ENCODE measurements around the gene MYRIP. TPM values are rescaled to one million over a fixed set of nuclear protein-coding genes. Genes with fewer than 3 reads are reported as not detected.

MYRIP gene
- total RNA-seq, 1 experiment from 2014 or later = not detected

DNA sequence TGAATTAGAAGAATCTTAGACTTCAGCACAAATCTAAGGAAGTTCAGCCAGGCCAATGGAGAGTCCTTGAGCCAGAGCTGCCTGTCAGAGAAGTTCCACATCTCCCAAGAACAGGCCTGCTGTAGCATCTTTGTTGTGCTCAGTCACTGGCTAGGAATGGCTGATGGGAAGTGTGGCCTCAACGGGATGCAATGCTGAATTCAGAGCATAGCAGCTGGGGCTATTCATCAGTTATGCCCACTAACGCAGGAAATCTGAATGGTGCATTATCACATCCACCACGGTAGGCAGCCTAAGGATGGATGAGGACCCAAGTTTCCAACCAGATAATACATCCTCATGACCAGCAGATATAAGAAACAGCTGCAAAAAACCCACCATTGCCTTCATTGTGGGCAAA lies 496.9 kb downstream of the MYRIP start:
- Histone ChIP-seq H3K4me2 (ENCODE audit: low read length) (no peak overlapping the region), H4K20me1 (ENCODE audit: low read length) (no peaks in the 10 kb centered on the region), H3K27ac (ENCODE audit: low read length) (no peak overlapping the region), H3K36me3 (ENCODE audit: low read depth, low read length) (peaks cover 2% of the 10 kb centered on the region; the same call in 1 of the 2 replicates), H3K27me3 (ENCODE audit: low read length) (no peaks in the 10 kb centered on the region), H3K79me2 (ENCODE audit: low read length) (peaks cover 17% of the 10 kb centered on the region), H3F3A (ENCODE audit: low read length, unreplicated experiment) (no peaks in the 10 kb centered on the region), H3K9me2 (replicated peaks; ENCODE audit: low read length) (no peaks in the 10 kb centered on the region), H3K4me1 (ENCODE audit: insufficient read depth, low read length) (peaks cover 11% of the 10 kb centered on the region; the same call in 1 of the 2 replicates), H3K9me3 (ENCODE audit: low read length) (no peaks in the 10 kb centered on the region), H3K4me3 (ENCODE audit: low read length) (no peak overlapping the region), H3K9ac (ENCODE audit: low read length) (no peak overlapping the region), H2AFZ (ENCODE audit: low read length) (no peak overlapping the region)
- ATAC-seq (no peak), DNase-seq (no peak)
- intact Hi-C loops (cut with micrococcal nuclease) = no loop called here
- ChIA-PET POLR2A (ENCODE audit: unreplicated experiment) (no interaction called here), CTCF (interaction anchor here (0.6 kb wide), 1 partner anchor 1618 kb away, joined by 3 read pairs; no protein-coding TSS in a partner anchor)
- no peak for TF ChIP-seq EZH2phosphoT487 (IDR thresholded peaks at IDR 0.05; ENCODE audit: borderline replicate concordance, low read length)
- no peak for TF ChIP-seq EZH2 (IDR thresholded peaks at IDR 0.05; ENCODE audit: low read length, unreplicated experiment)
- TF ChIP-seq, protein P1, sequence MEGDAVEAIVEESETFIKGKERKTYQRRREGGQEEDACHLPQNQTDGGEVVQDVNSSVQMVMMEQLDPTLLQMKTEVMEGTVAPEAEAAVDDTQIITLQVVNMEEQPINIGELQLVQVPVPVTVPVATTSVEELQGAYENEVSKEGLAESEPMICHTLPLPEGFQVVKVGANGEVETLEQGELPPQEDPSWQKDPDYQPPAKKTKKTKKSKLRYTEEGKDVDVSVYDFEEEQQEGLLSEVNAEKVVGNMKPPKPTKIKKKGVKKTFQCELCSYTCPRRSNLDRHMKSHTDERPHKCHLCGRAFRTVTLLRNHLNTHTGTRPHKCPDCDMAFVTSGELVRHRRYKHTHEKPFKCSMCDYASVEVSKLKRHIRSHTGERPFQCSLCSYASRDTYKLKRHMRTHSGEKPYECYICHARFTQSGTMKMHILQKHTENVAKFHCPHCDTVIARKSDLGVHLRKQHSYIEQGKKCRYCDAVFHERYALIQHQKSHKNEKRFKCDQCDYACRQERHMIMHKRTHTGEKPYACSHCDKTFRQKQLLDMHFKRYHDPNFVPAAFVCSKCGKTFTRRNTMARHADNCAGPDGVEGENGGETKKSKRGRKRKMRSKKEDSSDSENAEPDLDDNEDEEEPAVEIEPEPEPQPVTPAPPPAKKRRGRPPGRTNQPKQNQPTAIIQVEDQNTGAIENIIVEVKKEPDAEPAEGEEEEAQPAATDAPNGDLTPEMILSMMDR (conservative IDR thresholded peaks at IDR 0.05; ENCODE audit: low read depth, low read length) = no peak
- no TSS peak for BruUV-seq (replicated peaks)

DNA sequence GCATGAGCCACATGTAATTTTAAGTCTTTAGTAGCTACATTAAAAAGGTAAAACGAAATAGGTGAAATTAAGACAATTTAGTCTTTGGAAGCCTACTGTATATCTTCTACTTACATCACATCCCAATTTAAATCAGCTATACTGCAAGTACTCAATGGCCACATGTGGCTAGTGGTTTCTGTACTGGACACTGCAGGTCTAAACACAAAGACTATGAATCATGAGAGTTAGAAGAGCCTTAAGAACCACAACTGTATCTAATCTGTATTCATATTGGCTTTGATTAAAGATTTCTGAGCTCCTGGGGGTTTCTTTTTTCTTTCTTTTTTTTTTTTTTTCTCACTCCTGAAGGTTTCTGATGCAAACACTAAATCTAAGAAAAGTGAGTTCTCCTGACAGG lies 497.8 kb downstream of the MYRIP start:
- no peak overlapping the region for H3K4me3 ChIP-seq (ENCODE audit: low read length)
- intact Hi-C loops (cut with micrococcal nuclease) = no loop called here
- no peaks in the 10 kb centered on the region for H3K9me2 ChIP-seq (replicated peaks; ENCODE audit: low read length)
- DNase-seq = no peak
- no peaks in the 10 kb centered on the region for H3K9me3 ChIP-seq (ENCODE audit: low read length)
- no peak overlapping the region for H3K9ac ChIP-seq (ENCODE audit: low read length)
- no peak overlapping the region for H3K27ac ChIP-seq (ENCODE audit: low read length)
- H3K4me2 ChIP-seq (ENCODE audit: low read length) = no peak overlapping the region
- peaks cover 20% of the 10 kb centered on the region for H3K79me2 ChIP-seq (ENCODE audit: low read length)
- ChIA-PET POLR2A (ENCODE audit: unreplicated experiment) (interaction anchor here (0.6 kb wide), 1 partner anchor 1277 kb away, joined by 3 read pairs; no protein-coding TSS in a partner anchor), CTCF (interaction anchor here (0.6 kb wide), 1 partner anchor 161 kb away, joined by 7 read pairs; no protein-coding TSS in a partner anchor)
- no peaks in the 10 kb centered on the region for H4K20me1 ChIP-seq (ENCODE audit: low read length)
- H3K4me1 ChIP-seq (ENCODE audit: insufficient read depth, low read length) = peaks cover 14% of the 10 kb centered on the region; the same call in 1 of the 2 replicates
- peaks cover 10% of the 10 kb centered on the region; the same call in 1 of the 2 replicates for H3K36me3 ChIP-seq (ENCODE audit: low read depth, low read length)
- H3F3A ChIP-seq (ENCODE audit: low read length, unreplicated experiment) = no peaks in the 10 kb centered on the region
- TF ChIP-seq EZH2 (IDR thresholded peaks at IDR 0.05; ENCODE audit: low read length, unreplicated experiment) = no peak
- TF ChIP-seq, protein P1 (conservative IDR thresholded peaks at IDR 0.05; ENCODE audit: low read depth, low read length) = no peak
- no peak for TF ChIP-seq EZH2phosphoT487 (IDR thresholded peaks at IDR 0.05; ENCODE audit: borderline replicate concordance, low read length)
- H2AFZ ChIP-seq (ENCODE audit: low read length) = no peak overlapping the region
- H3K27me3 ChIP-seq (ENCODE audit: low read length) = no peaks in the 10 kb centered on the region
- no TSS peak for BruUV-seq (replicated peaks)
- no peak for ATAC-seq

DNA sequence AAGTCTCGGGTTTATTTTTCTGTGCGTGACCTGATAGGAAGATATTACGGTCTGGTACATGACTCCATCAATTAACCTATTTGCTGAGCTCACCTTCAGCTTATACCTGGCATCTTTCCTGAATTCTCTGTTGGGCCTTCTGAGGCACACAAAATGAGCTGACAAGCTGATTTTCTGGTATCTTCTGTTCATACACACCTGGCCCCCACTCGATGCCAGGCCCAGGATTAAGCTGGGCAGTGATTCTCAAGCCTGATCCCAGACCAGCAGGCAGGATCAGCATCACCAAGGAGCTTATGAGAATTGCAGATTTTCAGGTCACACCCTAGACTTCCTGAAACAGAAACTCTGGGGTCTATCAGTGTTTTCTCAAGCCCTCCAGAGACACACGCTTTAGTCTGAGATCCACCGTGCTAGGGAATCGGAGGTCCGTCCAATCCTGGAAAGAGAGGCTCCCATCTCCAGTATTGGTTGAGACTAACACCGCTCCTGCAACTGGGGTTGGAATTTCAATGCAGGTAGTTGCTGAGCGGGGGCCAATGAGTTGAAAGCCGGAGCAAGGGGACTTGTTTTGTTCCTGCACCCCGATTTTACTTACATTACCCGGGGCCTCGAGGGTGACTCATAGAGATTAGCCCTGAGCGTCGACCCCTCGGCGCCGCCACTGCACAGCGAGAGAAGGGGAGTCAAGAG lies 499.5 kb downstream of the MYRIP start:
- Histone ChIP-seq H3K27me3 (ENCODE audit: low read length) (no peaks in the 10 kb centered on the region), H3K9ac (ENCODE audit: low read length) (peak overlapping the region; percentile 53; the same call in 1 of the 2 replicates), H3K9me2 (replicated peaks; ENCODE audit: low read length) (no peaks in the 10 kb centered on the region), H3K4me2 (ENCODE audit: low read length) (peak overlapping the region; percentile 80), H3K4me3 (ENCODE audit: low read length) (peak overlapping the region; percentile 93), H3K9me3 (ENCODE audit: low read length) (no peaks in the 10 kb centered on the region), H2AFZ (ENCODE audit: low read length) (peak overlapping the region; percentile 87), H3F3A (ENCODE audit: low read length, unreplicated experiment) (no peaks in the 10 kb centered on the region), H3K27ac (ENCODE audit: low read length) (no peak overlapping the region), H3K4me1 (ENCODE audit: insufficient read depth, low read length) (peaks cover 14% of the 10 kb centered on the region; the same call in 1 of the 2 replicates), H3K36me3 (ENCODE audit: low read depth, low read length) (peaks cover 17% of the 10 kb centered on the region), H3K79me2 (ENCODE audit: low read length) (peaks cover 20% of the 10 kb centered on the region), H4K20me1 (ENCODE audit: low read length) (no peaks in the 10 kb centered on the region)
- TF ChIP-seq EZH2 (IDR thresholded peaks at IDR 0.05; ENCODE audit: low read length, unreplicated experiment) (no peak), EZH2phosphoT487 (IDR thresholded peaks at IDR 0.05; ENCODE audit: borderline replicate concordance, low read length) (no peak)
- TF ChIP-seq, protein P1 (conservative IDR thresholded peaks at IDR 0.05; ENCODE audit: low read depth, low read length) = no peak
- DNase-seq = no peak
- intact Hi-C loops (cut with micrococcal nuclease) = loop anchor here (1.0 kb wide), 1 partner anchor 215 kb away; the partner anchor contains the start of gene ZNF621
- ChIA-PET POLR2A (ENCODE audit: unreplicated experiment) (no interaction called here), CTCF (interaction anchor here (0.5 to 1.5 kb wide), 7 partner anchors 8 to 1754 kb away, joined by 3 to 12 read pairs (median 4); no protein-coding TSS in a partner anchor)
- TSS peak; percentile 76 for BruUV-seq (replicated peaks)
- ATAC-seq = no peak
